Endodermal cell (in vitro differentiated cells): ENCODE measurements around the gene DNAH9. TPM values are rescaled to one million over a fixed set of nuclear protein-coding genes. Genes with fewer than 3 reads are reported as not detected.

ENCODE experiments used
- DNase-seq: peaks from one replicate; pipeline ENCODE4 v3.0.0-alpha.2; 2017
- H3K27ac ChIP-seq: 2 replicates; pipeline ENCODE4 v1.5.1; 2013; ENCODE audit warnings: mild to moderate bottlenecking, low read depth, low read length, moderate library complexity
- H3K27me3 ChIP-seq: 2 replicates; pipeline ENCODE4 v1.6.1; 2013; ENCODE audit warnings: mild to moderate bottlenecking, low read length, moderate library complexity; ENCODE audit not compliant: insufficient read depth, control insufficient read depth, poor library complexity, severe bottlenecking
- H3K36me3 ChIP-seq: 2 replicates; pipeline ENCODE4 v1.7.0; 2013; ENCODE audit warnings: mild to moderate bottlenecking, low read length, moderate library complexity; ENCODE audit not compliant: control insufficient read depth, insufficient read depth
- H3K4me1 ChIP-seq: one replicate; pipeline ENCODE4 v1.7.0; 2013; ENCODE audit warnings: low read length; ENCODE audit not compliant: control insufficient read depth, insufficient read depth
- H3K4me3 ChIP-seq: 2 replicates; pipeline ENCODE4 v1.5.1; 2013; ENCODE audit warnings: mild to moderate bottlenecking, low read length, moderate library complexity
- H3K9ac ChIP-seq: 2 replicates; pipeline ENCODE4 v1.6.1; 2013; ENCODE audit warnings: mild to moderate bottlenecking, low read length, moderate library complexity; ENCODE audit not compliant: poor library complexity, severe bottlenecking; ENCODE audit errors: extremely low read depth
- H3K9me3 ChIP-seq: 2 replicates; pipeline ENCODE4 v1.6.1; 2013; ENCODE audit warnings: mild to moderate bottlenecking, low read length, moderate library complexity; ENCODE audit not compliant: control insufficient read depth
- H3K27ac Mint-ChIP-seq: 2 replicates; pipeline ENCODE4 v1.8.0; 2020; ENCODE audit warnings: mixed read lengths
- H3K27me3 Mint-ChIP-seq: 2 replicates; pipeline ENCODE4 v1.8.0; 2021; ENCODE audit warnings: mild to moderate bottlenecking, mixed read lengths; ENCODE audit not compliant: insufficient read depth
- H3K36me3 Mint-ChIP-seq: 2 replicates; pipeline ENCODE4 v1.8.0; 2020; ENCODE audit warnings: low read depth, mixed read lengths
- H3K4me1 Mint-ChIP-seq: 2 replicates; pipeline ENCODE4 v1.8.0; 2020; ENCODE audit warnings: mixed read lengths
- H3K4me3 Mint-ChIP-seq: 2 replicates; pipeline ENCODE4 v1.8.0; 2020; ENCODE audit warnings: mild to moderate bottlenecking, moderate library complexity, mixed read lengths
- H3K9me3 Mint-ChIP-seq: 2 replicates; pipeline ENCODE4 v1.8.0; 2020; ENCODE audit warnings: mild to moderate bottlenecking, mixed read lengths
- CTCF ChIP-seq: fragments of 200-600 bp; sonication (generic); conservative IDR thresholded peaks from 2 replicates; pipeline ENCODE4 v1.5.0; 2021; ENCODE audit warnings: antibody characterized with exemption, mild to moderate bottlenecking
- WGBS, 2 experiments: methylation state at CpG; one replicate each; pipeline versions ENCODE4 v1.1.5 to v1.1.7; 2013; ENCODE audit warnings: missing lambda C conversion rate in 2 of 2, mixed read lengths in 1 of 2; ENCODE audit not compliant: insufficient coverage in 1 of 2, insufficient read length in 1 of 2; 5-methylcytosine and 5-hydroxymethylcytosine counted together
- total RNA-seq, 2 donors: library from RNA; stranded (reverse); fragmentation: NEBNext Ultra II Directional in 1 of 2; extraction: Animal tissue kit (Norgen Biotek cat#: 25700) in 1 of 2; gene quantifications; 2 replicates in 1 of 2; 3 replicates in 1 of 2; pipeline ENCODE4 v1.2.1, GENCODE V29; 2021

The DNAH9 gene
- total RNA-seq, 2 donors from 2014 or later: 0.64 to 1.2 TPM

- no peaks in the 10 kb centered on the region for H3K9me3 ChIP-seq
- no peak for TF ChIP-seq CTCF
- no peak for DNase-seq
- Mint-ChIP-seq H3K27me3 (no peaks in the 10 kb centered on the region), H3K27ac (no peak overlapping the region), H3K36me3 (no peaks in the 10 kb centered on the region), H3K4me1 (no peaks in the 10 kb centered on the region), H3K4me3 (no peak overlapping the region), H3K9me3 (no peaks in the 10 kb centered on the region)
- H3K9ac ChIP-seq: no peak overlapping the region
- H3K27me3 ChIP-seq: no peaks in the 10 kb centered on the region
- no peak overlapping the region for H3K4me3 ChIP-seq
- H3K36me3 ChIP-seq: no peaks in the 10 kb centered on the region
- 82 to 83% methylated on average over 6 to 8 of the region's 8 CpGs for WGBS, 2 experiments
- H3K27ac ChIP-seq: no peak overlapping the region
- no peaks in the 10 kb centered on the region for H3K4me1 ChIP-seq
Measured at GRCh38 chr17:11701911-11702310, 103.6 kb downstream of the DNAH9 start.

- Mint-ChIP-seq H3K9me3 (no peaks in the 10 kb centered on the region), H3K27me3 (no peaks in the 10 kb centered on the region)
Measured at GRCh38 chr17:11704041-11704440, 105.8 kb downstream of the DNAH9 start.

GRCh38 chr17:11705111-11705510 lies 106.8 kb downstream of the DNAH9 start:
- Histone ChIP-seq H3K27ac (no peak overlapping the region), H3K4me1 (no peaks in the 10 kb centered on the region), H3K9me3 (no peaks in the 10 kb centered on the region), H3K36me3 (no peaks in the 10 kb centered on the region), H3K27me3 (no peaks in the 10 kb centered on the region), H3K9ac (no peak overlapping the region), H3K4me3 (no peak overlapping the region)
- no peaks in the 10 kb centered on the region for H3K9me3 Mint-ChIP-seq
- H3K4me3 Mint-ChIP-seq: no peak overlapping the region
- no peak for DNase-seq
- H3K4me1 Mint-ChIP-seq: peaks cover 12% of the 10 kb centered on the region
- 89 to 100% methylated on average over 1 to 3 of the region's 3 CpGs for WGBS, 2 experiments
- H3K36me3 Mint-ChIP-seq: no peaks in the 10 kb centered on the region
- H3K27me3 Mint-ChIP-seq: no peaks in the 10 kb centered on the region
- no peak overlapping the region for H3K27ac Mint-ChIP-seq
- TF ChIP-seq CTCF: no peak

More at GRCh38 chr17:11704041-11704440, 105.8 kb downstream of the DNAH9 start:
- Histone ChIP-seq H3K4me3 (no peak overlapping the region), H3K27me3 (no peaks in the 10 kb centered on the region), H3K27ac (no peak overlapping the region), H3K9me3 (no peaks in the 10 kb centered on the region), H3K36me3 (no peaks in the 10 kb centered on the region), H3K9ac (no peak overlapping the region), H3K4me1 (no peaks in the 10 kb centered on the region)
- Mint-ChIP-seq H3K4me3 (no peak overlapping the region), H3K36me3 (no peaks in the 10 kb centered on the region), H3K27ac (no peak overlapping the region), H3K4me1 (peaks cover 12% of the 10 kb centered on the region)
- TF ChIP-seq CTCF: no peak
- WGBS, 2 experiments: 96 to 100% methylated on average over 1 to 3 of the region's 3 CpGs
- DNase-seq: no peak
